Trophoblast cell (in vitro differentiated cells and primary cell): ENCODE data around the gene TMLHE.

Source experiments
- DNase-seq, 2 donors: peaks; one replicate each; pipeline ENCODE4 v3.0.0-alpha.2; 2016
- H2AFZ ChIP-seq: 2 replicates; pipeline ENCODE4 v1.6.1; 2013; ENCODE audit warnings: low read length, moderate library complexity, mild to moderate bottlenecking; ENCODE audit not compliant: insufficient read depth, poor library complexity
- H2AK5ac ChIP-seq: 2 replicates; pipeline ENCODE4 v1.6.1; 2013; ENCODE audit warnings: mild to moderate bottlenecking, low read length
- H2BK120ac ChIP-seq: 2 replicates; pipeline ENCODE4 v1.6.1; 2013; ENCODE audit warnings: low read length, mild to moderate bottlenecking, moderate library complexity; ENCODE audit not compliant: insufficient read depth, poor library complexity
- H2BK12ac ChIP-seq: 2 replicates; pipeline ENCODE4 v1.6.1; 2013; ENCODE audit warnings: mild to moderate bottlenecking, low read length, moderate library complexity
- H2BK5ac ChIP-seq: 2 replicates; pipeline ENCODE4 v1.6.1; 2013; ENCODE audit warnings: low read length, low read depth, moderate library complexity, mild to moderate bottlenecking; ENCODE audit not compliant: poor library complexity
- H3K14ac ChIP-seq: 2 replicates; pipeline ENCODE4 v1.6.1; 2013; ENCODE audit warnings: mild to moderate bottlenecking, low read length
- H3K18ac ChIP-seq: 2 replicates; pipeline ENCODE4 v1.6.1; 2013; ENCODE audit warnings: mild to moderate bottlenecking, low read length
- H3K23ac ChIP-seq: 2 replicates; pipeline ENCODE4 v1.6.1; 2013; ENCODE audit warnings: low read length
- H3K27ac ChIP-seq: 2 replicates; pipeline ENCODE4 v1.5.1; 2013; ENCODE audit warnings: low read depth, mild to moderate bottlenecking, inconsistent platforms, low read length, moderate library complexity
- H3K27me3 ChIP-seq: 2 replicates; pipeline ENCODE4 v1.6.1; 2013; ENCODE audit warnings: inconsistent platforms, mild to moderate bottlenecking, low read length, moderate library complexity; ENCODE audit not compliant: insufficient read depth
- H3K36me3 ChIP-seq, 2 experiments: 1 replicate in 1 of 2; 2 replicates in 1 of 2; pipeline ENCODE4 v1.6.1; 2013; ENCODE audit warnings: low read length in 2 of 2, mild to moderate bottlenecking in 2 of 2, moderate library complexity in 1 of 2; ENCODE audit not compliant: insufficient read depth in 2 of 2, control insufficient read depth in 1 of 2
- H3K4ac ChIP-seq: 2 replicates; pipeline ENCODE4 v1.6.1; 2013; ENCODE audit warnings: low read depth, mild to moderate bottlenecking, low read length, moderate library complexity
- H3K4me1 ChIP-seq, 2 experiments: 1 replicate in 1 of 2; 2 replicates in 1 of 2; pipeline ENCODE4 v1.6.1; 2013; ENCODE audit warnings: low read length in 2 of 2, mild to moderate bottlenecking in 2 of 2, moderate library complexity in 1 of 2; ENCODE audit not compliant: insufficient read depth in 2 of 2, control insufficient read depth in 1 of 2
- H3K4me2 ChIP-seq: 2 replicates; pipeline ENCODE4 v1.6.1; 2013; ENCODE audit warnings: inconsistent platforms, mild to moderate bottlenecking, low read length, moderate library complexity
- H3K4me3 ChIP-seq: 2 replicates; pipeline ENCODE4 v1.5.1; 2013; ENCODE audit warnings: mild to moderate bottlenecking, low read depth, low read length, inconsistent platforms
- H3K79me1 ChIP-seq: one replicate; pipeline ENCODE4 v1.6.1; 2013; ENCODE audit warnings: low read length
- H3K79me2 ChIP-seq: 2 replicates; pipeline ENCODE4 v1.6.1; 2013; ENCODE audit warnings: low read length, mild to moderate bottlenecking; ENCODE audit not compliant: control insufficient read depth, insufficient read depth, poor library complexity
- H3K9ac ChIP-seq: 2 replicates; pipeline ENCODE4 v1.6.1; 2013; ENCODE audit warnings: mild to moderate bottlenecking, low read length
- H3K9me3 ChIP-seq: 2 replicates; pipeline ENCODE4 v1.6.1; 2013; ENCODE audit warnings: low read depth, mild to moderate bottlenecking, control low read depth, inconsistent platforms, low read length; ENCODE audit not compliant: insufficient read depth
- H4K12ac ChIP-seq: 2 replicates; pipeline ENCODE4 v1.6.1; 2013; ENCODE audit warnings: low read depth, mild to moderate bottlenecking, low read length, moderate library complexity
- H4K8ac ChIP-seq: 2 replicates; pipeline ENCODE4 v1.6.1; 2013; ENCODE audit warnings: low read depth, mild to moderate bottlenecking, low read length, moderate library complexity
- H4K91ac ChIP-seq: one replicate; pipeline ENCODE4 v1.6.1; 2013; ENCODE audit warnings: low read depth, mild to moderate bottlenecking, low read length, moderate library complexity
- WGBS: extraction: QIAGEN DNeasy Blood & Tissue Kit; methylation state at CpG from one replicate; pipeline ENCODE4 v1.1.7; 2013; ENCODE audit warnings: missing lambda C conversion rate; ENCODE audit not compliant: insufficient read length, insufficient coverage; ENCODE audit errors: extremely low coverage; 5-methylcytosine and 5-hydroxymethylcytosine counted together

The TMLHE gene

GRCh38 chrX:155592981-155593380 is 19.8 kb downstream of the TMLHE start:
- H3K79me2 ChIP-seq = no peaks in the 10 kb centered on the region
- no peaks in the 10 kb centered on the region for H3K36me3 ChIP-seq
- no peak overlapping the region for H3K27ac ChIP-seq
- H3K23ac ChIP-seq = no peak overlapping the region
- H4K12ac ChIP-seq = no peak overlapping the region
- no peak overlapping the region for H2BK12ac ChIP-seq
- H3K4me3 ChIP-seq = no peak overlapping the region
- H3K4me1 ChIP-seq = no peaks in the 10 kb centered on the region
- no peak overlapping the region for H3K14ac ChIP-seq
- H3K9ac ChIP-seq = no peak overlapping the region
- no peak overlapping the region for H4K91ac ChIP-seq
- no peak overlapping the region for H2AK5ac ChIP-seq
- no peak overlapping the region for H2BK120ac ChIP-seq
- H4K8ac ChIP-seq = no peak overlapping the region
- H2AFZ ChIP-seq = no peak overlapping the region
- no peak overlapping the region for H3K4me2 ChIP-seq
- DNase-seq = no peak
- H3K27me3 ChIP-seq = no peaks in the 10 kb centered on the region
- no peak overlapping the region for H3K4ac ChIP-seq
- no peak overlapping the region for H3K18ac ChIP-seq
- no peak overlapping the region for H2BK5ac ChIP-seq
- H3K79me1 ChIP-seq = no peaks in the 10 kb centered on the region
- no peaks in the 10 kb centered on the region for H3K9me3 ChIP-seq

GRCh38 chrX:155592331-155592730 is 20.4 kb downstream of the TMLHE start:
- no peak overlapping the region for H4K12ac ChIP-seq
- H3K23ac ChIP-seq = no peak overlapping the region
- H3K79me2 ChIP-seq = no peaks in the 10 kb centered on the region
- no peaks in the 10 kb centered on the region for H3K27me3 ChIP-seq
- H3K14ac ChIP-seq = no peak overlapping the region
- no peak overlapping the region for H2BK120ac ChIP-seq
- H2BK5ac ChIP-seq = no peak overlapping the region
- H3K4me3 ChIP-seq = no peak overlapping the region
- no peaks in the 10 kb centered on the region for H3K9me3 ChIP-seq
- no peak overlapping the region for H3K9ac ChIP-seq
- no peak overlapping the region for H3K4me2 ChIP-seq
- H2BK12ac ChIP-seq = no peak overlapping the region
- no peak overlapping the region for H2AFZ ChIP-seq
- no peak overlapping the region for H2AK5ac ChIP-seq
- no peak overlapping the region for H3K27ac ChIP-seq
- H4K91ac ChIP-seq = no peak overlapping the region
- no peak overlapping the region for H4K8ac ChIP-seq
- H3K4me1 ChIP-seq = no peaks in the 10 kb centered on the region
- H3K18ac ChIP-seq = no peak overlapping the region
- no peaks in the 10 kb centered on the region for H3K79me1 ChIP-seq
- H3K36me3 ChIP-seq = no peaks in the 10 kb centered on the region
- no peak overlapping the region for H3K4ac ChIP-seq
- DNase-seq = no peak

- WGBS = no CpG with 5 or more reads among the region's 2 CpGs
- no peaks in the 10 kb centered on the region for H3K27me3 ChIP-seq
Measured at GRCh38 chrX:155577682-155578081, 35.1 kb downstream of the TMLHE start.

GRCh38 chrX:155563099-155563498 is 49.7 kb downstream of the TMLHE start:
- H3K27me3 ChIP-seq = no peaks in the 10 kb centered on the region
- WGBS = no CpG with 5 or more reads among the region's 1 CpG
- H3K4ac ChIP-seq = no peak overlapping the region
- no peak overlapping the region for H3K4me2 ChIP-seq
- no peak overlapping the region for H4K91ac ChIP-seq
- H2AK5ac ChIP-seq = no peak overlapping the region
- H3K4me3 ChIP-seq = no peak overlapping the region
- H3K27ac ChIP-seq = no peak overlapping the region
- no peaks in the 10 kb centered on the region for H3K4me1 ChIP-seq
- H4K8ac ChIP-seq = no peak overlapping the region
- H4K12ac ChIP-seq = no peak overlapping the region
- no peak overlapping the region for H3K9ac ChIP-seq
- no peak overlapping the region for H3K23ac ChIP-seq
- no peaks in the 10 kb centered on the region for H3K79me1 ChIP-seq
- no peak overlapping the region for H3K14ac ChIP-seq
- H2BK12ac ChIP-seq = no peak overlapping the region
- H3K36me3 ChIP-seq = no peaks in the 10 kb centered on the region
- no peak for DNase-seq
- no peak overlapping the region for H2BK120ac ChIP-seq
- no peak overlapping the region for H3K18ac ChIP-seq
- no peaks in the 10 kb centered on the region for H3K79me2 ChIP-seq
- no peaks in the 10 kb centered on the region for H3K9me3 ChIP-seq
- H2AFZ ChIP-seq = no peak overlapping the region
- H2BK5ac ChIP-seq = no peak overlapping the region

More at GRCh38 chrX:155577682-155578081, 35.1 kb downstream of the TMLHE start:
- Histone ChIP-seq H3K14ac (no peak overlapping the region), H4K8ac (no peak overlapping the region), H4K12ac (no peak overlapping the region), H3K4ac (no peak overlapping the region), H3K4me3 (no peak overlapping the region), H3K9me3 (no peaks in the 10 kb centered on the region), H3K27ac (no peak overlapping the region), H2AK5ac (no peak overlapping the region), H3K23ac (no peak overlapping the region), H2BK12ac (no peak overlapping the region), H3K36me3 (no peaks in the 10 kb centered on the region), H3K18ac (no peak overlapping the region), H2BK120ac (no peak overlapping the region), H3K4me1 (no peaks in the 10 kb centered on the region), H4K91ac (no peak overlapping the region), H3K79me1 (no peaks in the 10 kb centered on the region), H3K4me2 (no peak overlapping the region), H2AFZ (no peak overlapping the region), H3K9ac (no peak overlapping the region), H3K79me2 (no peaks in the 10 kb centered on the region), H2BK5ac (no peak overlapping the region)
- no peak for DNase-seq

GRCh38 chrX:155544881-155545280 is 67.9 kb downstream of the TMLHE start:
- WGBS = no CpG with 5 or more reads among the region's 2 CpGs
- Histone ChIP-seq H4K8ac (no peak overlapping the region), H3K18ac (no peak overlapping the region), H4K91ac (no peak overlapping the region), H2BK12ac (no peak overlapping the region), H2BK5ac (no peak overlapping the region), H2BK120ac (no peak overlapping the region), H3K4ac (no peak overlapping the region), H3K79me1 (no peaks in the 10 kb centered on the region), H3K23ac (no peak overlapping the region), H4K12ac (no peak overlapping the region), H2AFZ (no peak overlapping the region), H3K9me3 (no peaks in the 10 kb centered on the region), H3K4me3 (no peak overlapping the region), H3K4me1 (no peaks in the 10 kb centered on the region), H3K27ac (no peak overlapping the region), H3K27me3 (no peaks in the 10 kb centered on the region), H3K4me2 (no peak overlapping the region), H3K14ac (no peak overlapping the region), H3K79me2 (no peaks in the 10 kb centered on the region), H3K36me3 (peaks cover 0 to 1% of the 10 kb centered on the region in 2 experiments), H2AK5ac (no peak overlapping the region), H3K9ac (no peak overlapping the region)
- no peak for DNase-seq
